C4-2B (cell line): ENCODE data around the gene ANKH.

Experiments
- CTCF ChIP-seq: fragments of 450-650 bp; conservative IDR thresholded peaks from 2 replicates; pipeline ENCODE4 v1.5.1; 2017; ENCODE audit warnings: mild to moderate bottlenecking
- ZFX ChIP-seq: fragments of 450-650 bp; IDR thresholded peaks from 2 replicates; pipeline ENCODE4 v1.6.1; 2017

- TF ChIP-seq CTCF (no peak), ZFX (no peak)
Measured at GRCh38 chr5:14767053-14767452, 104.5 kb downstream of the ANKH start.
